Ovary (tissue), 3 donors: Measurements from ENCODE around the gene EPHB1.

Experiments used
- CTCF ChIP-seq, 3 donors: fragments of 450-650 bp in 2 of 3; fragments of 200-600 bp in 1 of 3; IDR thresholded peaks; one replicate each; pipeline versions ENCODE4 v1.5.1 to v1.8.0; 2016 to 2022; ENCODE audit warnings: antibody characterized with exemption in 3 of 3, mild to moderate bottlenecking in 1 of 3
- EP300 ChIP-seq: sonication (generic); formaldehyde crosslinking; IDR thresholded peaks from one replicate; pipeline ENCODE4 v1.6.1; 2017; ENCODE audit warnings: antibody characterized with exemption
- POLR2A ChIP-seq: fragments of 450-650 bp; IDR thresholded peaks from one replicate; pipeline ENCODE4 v1.6.1; 2017; ENCODE audit warnings: antibody characterized with exemption, mild to moderate bottlenecking, moderate library complexity
- donor health status: DM: no; HTN: no; CAD: no.

DNA sequence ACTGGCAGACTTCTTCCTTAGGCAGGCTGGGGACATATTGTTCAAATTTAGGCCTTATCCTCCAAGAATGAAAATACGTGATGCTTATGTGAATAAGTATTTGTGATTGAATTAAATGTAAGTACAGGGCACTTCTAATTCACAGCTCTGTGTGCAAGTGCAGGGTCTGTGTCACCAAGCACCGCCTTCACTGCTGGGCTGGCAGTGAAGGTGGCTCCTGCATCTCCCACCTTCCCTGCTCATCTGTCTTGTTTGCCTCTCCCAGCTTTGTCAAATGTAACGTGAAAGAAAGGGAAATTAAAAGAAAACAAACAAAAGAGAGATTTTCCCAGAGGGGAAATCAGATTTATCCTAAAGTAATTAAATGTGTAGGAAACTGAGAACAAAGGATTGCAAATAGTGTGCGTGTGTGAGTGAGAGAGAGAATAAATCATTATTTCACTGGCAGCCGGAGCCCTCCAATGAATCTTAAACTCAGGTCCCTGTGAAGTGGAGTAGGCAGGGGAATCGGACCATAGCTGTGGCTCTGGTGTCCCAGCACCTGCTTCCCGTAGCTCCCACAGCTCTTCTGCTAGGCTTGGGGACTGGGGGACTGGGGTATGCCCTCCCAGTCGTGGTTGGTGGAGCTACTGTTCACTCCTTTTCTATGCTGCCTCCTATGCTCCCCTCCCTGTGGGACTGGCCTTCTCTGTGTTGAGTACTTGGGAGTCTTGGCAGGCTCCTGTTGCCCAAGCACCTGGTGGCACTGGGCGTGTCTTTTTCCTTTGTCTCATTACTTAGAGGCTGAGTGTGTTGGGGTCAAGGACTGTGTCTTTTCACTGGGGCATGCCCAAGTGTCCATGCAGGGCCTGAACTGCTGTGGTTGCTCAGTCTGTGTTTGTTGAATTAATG, 222.2 kb downstream of the EPHB1 start:
- TF ChIP-seq EP300 (no peak), CTCF (IDR thresholded peaks at IDR 0.05) (no peak), POLR2A (no peak)
